Mesendoderm (in vitro differentiated cells): ENCODE measurements around the gene KDM4B. TPM values are rescaled to one million over a fixed set of nuclear protein-coding genes. Genes with fewer than 3 reads are reported as not detected.

Experiments used
- DNase-seq: peaks from one replicate; pipeline ENCODE4 v3.0.0; 2013
- H2AK5ac ChIP-seq: 2 replicates; pipeline ENCODE4 v1.6.1; 2013; ENCODE audit warnings: low read length, inconsistent platforms
- H2BK120ac ChIP-seq: 2 replicates; pipeline ENCODE4 v1.6.1; 2013; ENCODE audit warnings: low read depth, mild to moderate bottlenecking, low read length, moderate library complexity, mixed read lengths
- H2BK15ac ChIP-seq: replicated peaks from 2 replicates; pipeline ENCODE4 v1.6.1; 2013; ENCODE audit warnings: low read depth, mild to moderate bottlenecking, moderate library complexity
- H2BK5ac ChIP-seq: 2 replicates; pipeline ENCODE4 v1.6.1; 2013; ENCODE audit warnings: low read length, inconsistent platforms
- H3K18ac ChIP-seq: 2 replicates; pipeline ENCODE4 v1.6.1; 2013; ENCODE audit warnings: mild to moderate bottlenecking, low read length, mixed read lengths
- H3K23ac ChIP-seq: one replicate; pipeline ENCODE4 v1.6.1; 2013; ENCODE audit warnings: low read length
- H3K27ac ChIP-seq: 2 replicates; pipeline ENCODE4 v1.5.1; 2013; ENCODE audit warnings: low read depth, mild to moderate bottlenecking, inconsistent platforms, low read length, moderate library complexity
- H3K27me3 ChIP-seq: 2 replicates; pipeline ENCODE4 v1.6.1; 2013; ENCODE audit warnings: low read length, control low read depth, mild to moderate bottlenecking, inconsistent platforms; ENCODE audit not compliant: insufficient read depth, poor library complexity
- H3K36me3 ChIP-seq: 2 replicates; pipeline ENCODE4 v1.6.1; 2013; ENCODE audit warnings: low read length, inconsistent platforms; ENCODE audit not compliant: control insufficient read depth, insufficient read depth
- H3K4ac ChIP-seq: one replicate; pipeline ENCODE4 v1.6.1; 2013; ENCODE audit warnings: low read depth, mild to moderate bottlenecking, low read length, moderate library complexity
- H3K4me1 ChIP-seq: 2 replicates; pipeline ENCODE4 v1.6.1; 2013; ENCODE audit warnings: low read depth, low read length, inconsistent platforms; ENCODE audit not compliant: control insufficient read depth
- H3K4me2 ChIP-seq: 2 replicates; pipeline ENCODE4 v1.6.1; 2013; ENCODE audit warnings: low read length
- H3K4me3 ChIP-seq: 2 replicates; pipeline ENCODE4 v1.5.1; 2013; ENCODE audit warnings: mild to moderate bottlenecking, low read length
- H3K56ac ChIP-seq: one replicate; pipeline ENCODE4 v1.6.1; 2013; ENCODE audit warnings: low read length
- H3K79me1 ChIP-seq: 2 replicates; pipeline ENCODE4 v1.6.1; 2013; ENCODE audit warnings: low read length, inconsistent platforms
- H3K79me2 ChIP-seq: 2 replicates; pipeline ENCODE4 v1.6.1; 2013; ENCODE audit warnings: mild to moderate bottlenecking, low read length; ENCODE audit not compliant: control insufficient read depth, insufficient read depth
- H3K9ac ChIP-seq: 2 replicates; pipeline ENCODE4 v1.6.1; 2013; ENCODE audit warnings: low read length, inconsistent platforms
- H4K5ac ChIP-seq: one replicate; pipeline ENCODE4 v1.6.1; 2013; ENCODE audit warnings: low read length
- H4K8ac ChIP-seq: one replicate; pipeline ENCODE4 v1.6.1; 2013; ENCODE audit warnings: low read depth, mild to moderate bottlenecking, control low read depth, low read length, moderate library complexity
- WGBS: extraction: QIAGEN DNeasy Blood & Tissue Kit; methylation state at CpG from one replicate; pipeline ENCODE4 v1.1.7; 2013; ENCODE audit warnings: low lambda C conversion rate, missing lambda C conversion rate; ENCODE audit not compliant: insufficient coverage; ENCODE audit errors: extremely low coverage; 5-methylcytosine and 5-hydroxymethylcytosine counted together
- polyA plus RNA-seq, 2 experiments: library from polyadenylated mRNA; stranded (reverse); fragments of 200-250 nt; gene quantifications; one replicate each; pipeline ENCODE4 v1.2.3, GENCODE V29; 2013

KDM4B gene
- polyA plus RNA-seq (2013, experiment 1 of 2): 8.5 TPM
- polyA plus RNA-seq (2013, experiment 2 of 2): 8.4 TPM

GRCh38 chr19:4968462-4969291 is at the start of gene KDM4B:
Gene KDM4B (plus strand): TSS chr19:4969113. CDS start chr19:5032891, 63,778 bp downstream.
- Histone ChIP-seq H2BK15ac (no peak within 1 kb of the TSS), H3K4me3 (peak within 1 kb of the TSS; percentile 46), H2BK120ac (no peak within 1 kb of the TSS), H3K18ac (peak within 1 kb of the TSS; percentile 56), H2BK5ac (no peak within 1 kb of the TSS), H3K27me3 (no peaks in the 10 kb centered on the region), H2AK5ac (no peak within 1 kb of the TSS), H3K4ac (peak within 1 kb of the TSS; percentile 57), H3K27ac (no peak within 1 kb of the TSS), H3K23ac (peak within 1 kb of the TSS; percentile 81), H3K4me2 (peak within 1 kb of the TSS; percentile 49), H3K9ac (peak within 1 kb of the TSS; percentile 77), H4K5ac (no peak within 1 kb of the TSS), H3K79me1 (peaks cover 14% of the 10 kb centered on the region), H4K8ac (no peak within 1 kb of the TSS), H3K4me1 (peaks cover 3% of the 10 kb centered on the region), H3K56ac (peak within 1 kb of the TSS; percentile 81), H3K79me2 (peaks cover 11% of the 10 kb centered on the region), H3K36me3 (no peaks in the 10 kb centered on the region)
- no CpG with 5 or more reads among the region's 96 CpGs for WGBS
- peak; percentile 100 for DNase-seq

- Histone ChIP-seq H2BK15ac (no peak overlapping the region), H3K9ac (no peak overlapping the region), H3K4me3 (no peak overlapping the region), H4K8ac (no peak overlapping the region), H3K18ac (no peak overlapping the region), H2BK5ac (no peak overlapping the region), H3K4me1 (no peaks in the 10 kb centered on the region), H3K79me1 (peaks cover 3% of the 10 kb centered on the region), H2BK120ac (no peak overlapping the region), H4K5ac (no peak overlapping the region), H2AK5ac (no peak overlapping the region), H3K4me2 (no peak overlapping the region), H3K4ac (no peak overlapping the region), H3K23ac (no peak overlapping the region), H3K79me2 (peaks cover 39% of the 10 kb centered on the region), H3K56ac (no peak overlapping the region), H3K36me3 (peaks cover 3% of the 10 kb centered on the region), H3K27me3 (no peaks in the 10 kb centered on the region), H3K27ac (no peak overlapping the region)
- DNase-seq: no peak
- WGBS: no CpG with 5 or more reads among the region's 22 CpGs
Measured at GRCh38 chr19:4922530-4923275, 46.2 kb upstream of the KDM4B start.

GRCh38 chr19:4923276-4923747 is 45.6 kb upstream of the KDM4B start:
- H3K79me1 ChIP-seq: peaks cover 4% of the 10 kb centered on the region
- H3K36me3 ChIP-seq: peaks cover 3% of the 10 kb centered on the region
- no CpG with 5 or more reads among the region's 21 CpGs for WGBS
- no peak overlapping the region for H4K5ac ChIP-seq
- H2BK5ac ChIP-seq: no peak overlapping the region
- H3K27me3 ChIP-seq: no peaks in the 10 kb centered on the region
- no peak overlapping the region for H4K8ac ChIP-seq
- H3K4ac ChIP-seq: no peak overlapping the region
- no peak overlapping the region for H2AK5ac ChIP-seq
- no peak overlapping the region for H3K56ac ChIP-seq
- H2BK120ac ChIP-seq: no peak overlapping the region
- no peak overlapping the region for H3K23ac ChIP-seq
- no peak overlapping the region for H3K18ac ChIP-seq
- no peak overlapping the region for H3K27ac ChIP-seq
- DNase-seq: no peak
- no peaks in the 10 kb centered on the region for H3K4me1 ChIP-seq
- no peak overlapping the region for H3K4me2 ChIP-seq
- H3K9ac ChIP-seq: no peak overlapping the region
- H3K79me2 ChIP-seq: peaks cover 40% of the 10 kb centered on the region
- H3K4me3 ChIP-seq: no peak overlapping the region
- H2BK15ac ChIP-seq: no peak overlapping the region

GRCh38 chr19:4929186-4929585 is 39.7 kb upstream of the KDM4B start:
- Histone ChIP-seq H3K18ac (no peak overlapping the region), H3K23ac (no peak overlapping the region), H3K27me3 (no peaks in the 10 kb centered on the region), H2BK15ac (no peak overlapping the region), H3K36me3 (peaks cover 4% of the 10 kb centered on the region), H3K4me1 (no peaks in the 10 kb centered on the region), H3K56ac (no peak overlapping the region), H4K8ac (no peak overlapping the region), H3K4ac (no peak overlapping the region), H2BK120ac (no peak overlapping the region), H3K79me2 (peaks cover 14% of the 10 kb centered on the region), H3K4me2 (no peak overlapping the region), H2AK5ac (no peak overlapping the region), H4K5ac (no peak overlapping the region), H2BK5ac (no peak overlapping the region), H3K79me1 (peaks cover 3% of the 10 kb centered on the region), H3K27ac (no peak overlapping the region), H3K9ac (no peak overlapping the region), H3K4me3 (no peak overlapping the region)
- DNase-seq: no peak
- no CpG with 5 or more reads among the region's 22 CpGs for WGBS

GRCh38 chr19:4930664-4931063 is 38.2 kb upstream of the KDM4B start:
- Histone ChIP-seq H2BK5ac (no peak overlapping the region), H3K4me3 (no peak overlapping the region), H3K4me1 (no peaks in the 10 kb centered on the region), H4K8ac (no peak overlapping the region), H3K9ac (no peak overlapping the region), H3K79me2 (peaks cover 11% of the 10 kb centered on the region), H3K79me1 (peaks cover 3% of the 10 kb centered on the region), H2BK120ac (no peak overlapping the region), H3K36me3 (peaks cover 8% of the 10 kb centered on the region), H3K56ac (no peak overlapping the region), H3K27ac (no peak overlapping the region), H3K23ac (no peak overlapping the region), H2AK5ac (no peak overlapping the region), H4K5ac (no peak overlapping the region), H3K4me2 (no peak overlapping the region), H3K18ac (no peak overlapping the region), H3K4ac (no peak overlapping the region), H3K27me3 (no peaks in the 10 kb centered on the region), H2BK15ac (no peak overlapping the region)
- no peak for DNase-seq
- WGBS: no CpG with 5 or more reads among the region's 28 CpGs
